MCF 10A (cell line): ENCODE results near the gene SEZ6L. TPM values are rescaled to one million over a fixed set of nuclear protein-coding genes. Genes with fewer than 3 reads are reported as not detected.

Source experiments
- BruUV-seq: library from RNA; stranded (reverse); fragments of 400-500 nt; replicated peaks from 2 replicates; lab custom pipeline; 2021; lab: Mats Ljungman, UMichigan
- CTCF ChIA-PET: fragments of 300-600 bp; sonication (Branson Sonifier 250); formaldehyde crosslinking; extraction: SDS; loops from one replicate; lab custom pipeline; 2021; ENCODE audit warnings: antibody characterized with exemption, inconsistent platforms; lab: Yijun Ruan, JAX
- POLR2A ChIA-PET: fragments of 300-600, 350-650 bp; sonication (Branson Sonifier 250); formaldehyde crosslinking; extraction: SDS; loops from one replicate; lab custom pipeline; 2020; ENCODE audit warnings: antibody characterized with exemption, inconsistent platforms; lab: Yijun Ruan, JAX
- DNase-seq: peaks from one replicate; pipeline ENCODE4 v3.0.0-alpha.2; 2018; ENCODE audit not compliant: unreplicated experiment
- H3K27ac Mint-ChIP-seq: one replicate; pipeline ENCODE4 v1.8.0; 2022; ENCODE audit warnings: mild to moderate bottlenecking, low read depth, mixed read lengths; ENCODE audit not compliant: unreplicated experiment
- H3K27me3 Mint-ChIP-seq: one replicate; pipeline ENCODE4 v1.8.0; 2022; ENCODE audit warnings: mixed read lengths; ENCODE audit not compliant: insufficient read depth, unreplicated experiment
- H3K36me3 Mint-ChIP-seq: one replicate; pipeline ENCODE4 v1.8.0; 2022; ENCODE audit warnings: mild to moderate bottlenecking, moderate library complexity, mixed read lengths; ENCODE audit not compliant: insufficient read depth, unreplicated experiment
- H3K4me1 Mint-ChIP-seq: one replicate; pipeline ENCODE4 v1.8.0; 2022; ENCODE audit warnings: mixed read lengths; ENCODE audit not compliant: insufficient read depth, unreplicated experiment
- H3K4me3 Mint-ChIP-seq: one replicate; pipeline ENCODE4 v1.8.0; 2022; ENCODE audit warnings: mild to moderate bottlenecking, moderate library complexity, mixed read lengths; ENCODE audit not compliant: unreplicated experiment
- H3K9me3 Mint-ChIP-seq: one replicate; pipeline ENCODE4 v1.8.0; 2022; ENCODE audit warnings: mixed read lengths; ENCODE audit not compliant: unreplicated experiment
- intact Hi-C: fragments of 100-400 bp; cut with micrococcal nuclease; formaldehyde crosslinking; loops from 2 replicates; pipeline ENCODE4 v1.14.1; 2022
- total RNA-seq: library from RNA; stranded (reverse); gene quantifications from 2 replicates; pipeline ENCODE4 v1.2.3, GENCODE V29; 2022
- TF ChIP-seq, protein P1 (sequence below): fragments of 200-600 bp; IDR thresholded peaks from one replicate; pipeline ENCODE4 v1.8.0; 2022; ENCODE audit warnings: antibody characterized with exemption, mild to moderate bottlenecking; ENCODE audit not compliant: unreplicated experiment

The SEZ6L gene
- total RNA-seq, 1 experiment from 2014 or later, result not detected

DNA sequence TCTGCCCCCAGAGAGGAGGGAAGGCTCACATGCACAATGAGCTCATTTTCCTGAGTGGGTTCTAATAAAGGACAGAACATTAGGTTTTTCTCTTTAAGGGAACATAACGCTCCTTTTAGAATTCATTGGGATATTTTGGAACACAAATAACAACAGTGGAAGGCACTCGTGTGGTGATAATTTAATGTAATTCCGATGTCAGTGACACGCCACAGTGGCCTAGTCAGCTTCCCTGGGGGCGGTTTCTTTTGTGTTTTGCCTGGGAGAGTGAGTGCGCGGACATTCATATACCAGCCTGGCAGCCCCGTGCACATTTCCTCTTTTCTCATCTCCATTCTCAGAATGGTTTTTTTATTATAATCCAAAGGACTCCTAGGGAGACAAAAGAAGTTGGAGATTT is 41.1 kb downstream of the SEZ6L start:
- peaks cover 11% of the 10 kb centered on the region for H3K9me3 Mint-ChIP-seq
- H3K4me3 Mint-ChIP-seq, result no peak overlapping the region
- DNase-seq, result no peak
- no peaks in the 10 kb centered on the region for H3K4me1 Mint-ChIP-seq
- no peaks in the 10 kb centered on the region for H3K36me3 Mint-ChIP-seq
- ChIA-PET CTCF (interaction anchor here (1.1 kb wide), 1 partner anchor 92 kb away, joined by 4 read pairs; no protein-coding TSS in a partner anchor), POLR2A (no interaction called here)
- BruUV-seq, result no TSS peak
- intact Hi-C loops, result no loop called here
- TF ChIP-seq, protein P1, sequence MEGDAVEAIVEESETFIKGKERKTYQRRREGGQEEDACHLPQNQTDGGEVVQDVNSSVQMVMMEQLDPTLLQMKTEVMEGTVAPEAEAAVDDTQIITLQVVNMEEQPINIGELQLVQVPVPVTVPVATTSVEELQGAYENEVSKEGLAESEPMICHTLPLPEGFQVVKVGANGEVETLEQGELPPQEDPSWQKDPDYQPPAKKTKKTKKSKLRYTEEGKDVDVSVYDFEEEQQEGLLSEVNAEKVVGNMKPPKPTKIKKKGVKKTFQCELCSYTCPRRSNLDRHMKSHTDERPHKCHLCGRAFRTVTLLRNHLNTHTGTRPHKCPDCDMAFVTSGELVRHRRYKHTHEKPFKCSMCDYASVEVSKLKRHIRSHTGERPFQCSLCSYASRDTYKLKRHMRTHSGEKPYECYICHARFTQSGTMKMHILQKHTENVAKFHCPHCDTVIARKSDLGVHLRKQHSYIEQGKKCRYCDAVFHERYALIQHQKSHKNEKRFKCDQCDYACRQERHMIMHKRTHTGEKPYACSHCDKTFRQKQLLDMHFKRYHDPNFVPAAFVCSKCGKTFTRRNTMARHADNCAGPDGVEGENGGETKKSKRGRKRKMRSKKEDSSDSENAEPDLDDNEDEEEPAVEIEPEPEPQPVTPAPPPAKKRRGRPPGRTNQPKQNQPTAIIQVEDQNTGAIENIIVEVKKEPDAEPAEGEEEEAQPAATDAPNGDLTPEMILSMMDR, result no peak
- no peak overlapping the region for H3K27ac Mint-ChIP-seq
- H3K27me3 Mint-ChIP-seq, result peaks cover 71% of the 10 kb centered on the region

GRCh38 chr22:26213826-26214225 is 44.6 kb downstream of the SEZ6L start:
- Mint-ChIP-seq H3K27ac (no peak overlapping the region), H3K4me3 (no peak overlapping the region), H3K4me1 (no peaks in the 10 kb centered on the region), H3K36me3 (no peaks in the 10 kb centered on the region), H3K9me3 (peaks cover 11% of the 10 kb centered on the region), H3K27me3 (peaks cover 67% of the 10 kb centered on the region)
- intact Hi-C loops, result no loop called here
- BruUV-seq, result no TSS peak
- ChIA-PET CTCF (no interaction called here), POLR2A (no interaction called here)
- TF ChIP-seq, protein P1, result no peak
- DNase-seq, result no peak

DNA sequence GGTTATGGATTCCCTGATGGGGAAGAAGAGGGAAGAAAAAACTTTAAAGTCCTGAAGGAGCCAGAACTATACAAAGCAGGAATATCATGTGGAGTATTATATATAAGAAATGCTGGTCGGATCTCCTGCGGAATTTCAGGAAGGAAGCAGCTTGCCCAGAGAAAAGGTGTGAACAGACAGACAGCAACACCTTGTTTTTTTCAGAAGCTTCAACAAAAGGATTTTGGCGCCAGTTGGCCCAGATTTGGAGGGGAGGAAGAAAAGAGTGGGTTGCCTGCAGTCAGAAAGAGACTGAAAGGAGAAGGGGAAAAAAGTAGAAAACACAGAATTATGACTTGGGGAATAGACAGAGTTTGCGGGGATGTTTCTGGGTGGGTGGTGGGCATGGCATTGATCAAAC is 45.2 kb downstream of the SEZ6L start:
- H3K27ac Mint-ChIP-seq, result no peak overlapping the region
- DNase-seq, result no peak
- POLR2A ChIA-PET, result no interaction called here
- intact Hi-C loops, result no loop called here
- TF ChIP-seq, protein P1, result no peak
- CTCF ChIA-PET, result interaction anchor here (0.6 kb wide), 1 partner anchor 39 kb away, joined by 3 read pairs; no protein-coding TSS in a partner anchor
- no TSS peak for BruUV-seq
- no peaks in the 10 kb centered on the region for H3K36me3 Mint-ChIP-seq
- no peak overlapping the region for H3K4me3 Mint-ChIP-seq
- peaks cover 4% of the 10 kb centered on the region for H3K9me3 Mint-ChIP-seq
- peaks cover 61% of the 10 kb centered on the region for H3K27me3 Mint-ChIP-seq
- no peaks in the 10 kb centered on the region for H3K4me1 Mint-ChIP-seq

DNA sequence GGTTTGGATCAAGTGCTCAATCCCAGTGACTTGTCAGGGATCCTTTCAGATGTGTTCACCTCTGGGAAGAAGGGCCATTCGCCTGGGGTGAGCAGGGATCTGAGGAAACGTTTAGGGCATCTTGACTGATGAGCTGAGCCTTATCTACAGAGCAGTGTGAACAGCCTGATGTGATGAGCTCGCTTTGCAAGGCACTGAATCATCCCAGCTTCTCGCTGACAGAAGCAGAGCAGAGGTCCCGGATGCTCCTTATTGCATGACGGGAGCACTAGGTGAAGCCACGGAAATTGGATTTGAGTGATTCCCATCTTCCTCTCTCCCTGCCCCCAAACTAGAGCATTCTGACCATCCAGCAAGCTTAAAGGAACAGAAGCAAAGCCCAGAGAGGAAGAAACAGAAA is 46.5 kb downstream of the SEZ6L start:
- DNase-seq, result no peak
- H3K4me1 Mint-ChIP-seq, result no peaks in the 10 kb centered on the region
- no TSS peak for BruUV-seq
- no peaks in the 10 kb centered on the region for H3K36me3 Mint-ChIP-seq
- intact Hi-C loops, result no loop called here
- H3K27me3 Mint-ChIP-seq, result peaks cover 48% of the 10 kb centered on the region
- H3K27ac Mint-ChIP-seq, result no peak overlapping the region
- CTCF ChIA-PET, result no interaction called here
- H3K9me3 Mint-ChIP-seq, result no peaks in the 10 kb centered on the region
- no peak overlapping the region for H3K4me3 Mint-ChIP-seq
- POLR2A ChIA-PET, result interaction anchor here (0.7 kb wide), 1 partner anchor 449 kb away, joined by 3 read pairs; no protein-coding TSS in a partner anchor
- TF ChIP-seq, protein P1, result no peak
